HEK293 (cell line): Measurements from ENCODE around the gene CCNJL.

Experiments
- CTCF ChIA-PET: fragments of 350-600 bp; formaldehyde crosslinking; extraction: SDS; loops from one replicate; lab custom pipeline; 2021; ENCODE audit warnings: antibody characterized with exemption; lab: Yijun Ruan, JAX
- POLR2A ChIA-PET: fragments of 300-600 bp; formaldehyde crosslinking; extraction: SDS; loops from one replicate; lab custom pipeline; 2020; ENCODE audit warnings: antibody characterized with exemption, inconsistent platforms; lab: Yijun Ruan, JAX
- H3K27ac ChIP-seq: fragments of 200-500 bp; sonication (Bioruptor generic); 2 replicates; pipeline ENCODE4 v1.5.1; 2014; ENCODE audit warnings: low read depth, low read length, control low read depth, inconsistent platforms; ENCODE audit errors: extremely low read depth
- H3K36me3 ChIP-seq, 2 experiments: fragments of 200-500 bp in 1 of 2; sonication (Bioruptor generic) in 1 of 2; 1 replicate in 1 of 2; 2 replicates in 1 of 2; pipeline ENCODE4 v1.5.1; 2014 to 2017; ENCODE audit warnings: inconsistent platforms in 2 of 2, low read length in 2 of 2; ENCODE audit not compliant: control insufficient read depth in 2 of 2, insufficient read depth in 1 of 2
- H3K4me1 ChIP-seq: fragments of 200-500 bp; sonication (Bioruptor generic); 2 replicates; pipeline ENCODE4 v1.5.1; 2014; ENCODE audit warnings: mild to moderate bottlenecking, low read length, inconsistent platforms; ENCODE audit not compliant: control insufficient read depth, insufficient read depth
- H3K4me3 ChIP-seq: 2 replicates; pipeline ENCODE4 v1.5.1; 2011; ENCODE audit warnings: low read depth, mild to moderate bottlenecking, control low read depth, low read length, moderate library complexity
- H3K9me3 ChIP-seq: fragments of 200-500 bp; sonication (Bioruptor generic); 2 replicates; pipeline ENCODE4 v1.5.1; 2014; ENCODE audit warnings: low read depth, low read length, inconsistent platforms; ENCODE audit not compliant: control insufficient read depth, insufficient read depth
- MEIS1 ChIP-seq: sonication (generic); formaldehyde crosslinking; IDR thresholded peaks from 2 replicates; pipeline ENCODE4 v1.8.1; 2022; ENCODE audit warnings: missing genetic modification reagents, mild to moderate bottlenecking, borderline replicate concordance
- RBAK ChIP-seq: fragments of 450-650 bp; formaldehyde crosslinking; IDR thresholded peaks from 2 replicates; pipeline ENCODE4 v1.5.1; 2016; ENCODE audit warnings: missing biosample characterization, missing genetic modification characterization
- YY1 ChIP-seq: fragments of 450-650 bp; formaldehyde crosslinking; IDR thresholded peaks from 2 replicates; pipeline ENCODE4 v1.5.1; 2018; ENCODE audit warnings: missing biosample characterization, missing genetic modification characterization
- ZBTB11 ChIP-seq: fragments of 450-650 bp; formaldehyde crosslinking; conservative IDR thresholded peaks from 2 replicates; pipeline ENCODE4 v1.5.1; 2016; ENCODE audit warnings: low read depth, missing biosample characterization, missing genetic modification characterization
- ZBTB49 ChIP-seq: fragments of 450-650 bp; formaldehyde crosslinking; IDR thresholded peaks from 2 replicates; pipeline ENCODE4 v1.5.1; 2016; ENCODE audit warnings: missing biosample characterization, missing genetic modification characterization, low read depth
- ZIC2 ChIP-seq: fragments of 450-650 bp; formaldehyde crosslinking; IDR thresholded peaks from 2 replicates; pipeline ENCODE4 v1.5.1; 2016; ENCODE audit warnings: missing biosample characterization, missing genetic modification characterization
- ZNF121 ChIP-seq: fragments of 450-650 bp; formaldehyde crosslinking; IDR thresholded peaks from 2 replicates; pipeline ENCODE4 v1.5.1; 2016; ENCODE audit warnings: missing biosample characterization, missing genetic modification characterization
- ZNF18 ChIP-seq: fragments of 450-650 bp; formaldehyde crosslinking; IDR thresholded peaks from 2 replicates; pipeline ENCODE4 v1.5.1; 2016; ENCODE audit warnings: missing biosample characterization, missing genetic modification characterization
- ZNF266 ChIP-seq: fragments of 450-650 bp; formaldehyde crosslinking; IDR thresholded peaks from 2 replicates; pipeline ENCODE4 v1.5.1; 2016; ENCODE audit warnings: missing biosample characterization, missing genetic modification characterization, low read depth
- ZNF398 ChIP-seq: fragments of 450-650 bp; formaldehyde crosslinking; IDR thresholded peaks from 2 replicates; pipeline ENCODE4 v1.5.1; 2017; ENCODE audit warnings: missing biosample characterization, missing genetic modification characterization
- ZNF571 ChIP-seq: fragments of 450-650 bp; formaldehyde crosslinking; IDR thresholded peaks from 2 replicates; pipeline ENCODE4 v1.5.0; 2017; ENCODE audit warnings: missing biosample characterization, missing genetic modification characterization
- ZNF585B ChIP-seq: fragments of 450-650 bp; formaldehyde crosslinking; IDR thresholded peaks from 2 replicates; pipeline ENCODE4 v1.5.1; 2016; ENCODE audit warnings: missing biosample characterization, missing genetic modification characterization
- ZNF701 ChIP-seq: fragments of 450-650 bp; formaldehyde crosslinking; IDR thresholded peaks from 2 replicates; pipeline ENCODE4 v1.5.1; 2016; ENCODE audit warnings: missing biosample characterization, missing genetic modification characterization
- ZNF707 ChIP-seq: fragments of 450-650 bp; formaldehyde crosslinking; IDR thresholded peaks from 2 replicates; pipeline ENCODE4 v1.5.1; 2016; ENCODE audit warnings: missing biosample characterization, missing genetic modification characterization
- ZNF777 ChIP-seq: fragments of 450-650 bp; formaldehyde crosslinking; IDR thresholded peaks from 2 replicates; pipeline ENCODE4 v1.5.1; 2017; ENCODE audit warnings: missing biosample characterization, missing genetic modification characterization, borderline replicate concordance
- ZNF791 ChIP-seq: fragments of 450-650 bp; formaldehyde crosslinking; IDR thresholded peaks from 2 replicates; pipeline ENCODE4 v1.5.1; 2016; ENCODE audit warnings: missing biosample characterization, missing genetic modification characterization
- ZNF837 ChIP-seq: fragments of 450-650 bp; formaldehyde crosslinking; IDR thresholded peaks from 2 replicates; pipeline ENCODE4 v1.5.1; 2016; ENCODE audit warnings: missing biosample characterization, missing genetic modification characterization
- ZSCAN23 ChIP-seq: fragments of 450-650 bp; formaldehyde crosslinking; IDR thresholded peaks from 2 replicates; pipeline ENCODE4 v1.5.1; 2016; ENCODE audit warnings: missing biosample characterization, missing genetic modification characterization

The CCNJL gene

GRCh38 chr5:160349249-160349934 lies 37.0 kb upstream of the CCNJL start (continued):
- TF ChIP-seq MEIS1 = no peak

- ChIA-PET CTCF (interaction anchor here (0.7 to 1.4 kb wide), 5 partner anchors 43 to 328 kb away, joined by 3 to 6 read pairs (median 4); no protein-coding TSS in a partner anchor), POLR2A (no interaction called here)
- H3K9me3 ChIP-seq = no peaks in the 10 kb centered on the region
- H3K36me3 ChIP-seq = no peaks in the 10 kb centered on the region
- H3K27ac ChIP-seq = no peak overlapping the region
- no peaks in the 10 kb centered on the region for H3K4me1 ChIP-seq
- H3K4me3 ChIP-seq = no peak overlapping the region
- TF ChIP-seq ZNF707 (tag by site-specific recombination) = no peak
- no peak for TF ChIP-seq ZNF585B
- TF ChIP-seq RBAK = no peak
- no peak for TF ChIP-seq ZBTB49 (tag by site-specific recombination)
- TF ChIP-seq ZSCAN23 (tag by site-specific recombination) = no peak
- no peak for TF ChIP-seq ZBTB11 (tag by site-specific recombination)
- TF ChIP-seq ZNF791 (tag by site-specific recombination) = no peak
- no peak for TF ChIP-seq YY1 (tag by site-specific recombination)
- TF ChIP-seq ZNF571 = no peak
- no peak for TF ChIP-seq ZNF777
- no peak for TF ChIP-seq ZNF121 (tag by site-specific recombination)
- TF ChIP-seq ZNF701 (tag by site-specific recombination) = no peak
- no peak for TF ChIP-seq ZNF18 (tag by site-specific recombination)
- no peak for TF ChIP-seq ZNF837 (tag by site-specific recombination)
- no peak for TF ChIP-seq ZIC2 (tag by site-specific recombination)
- TF ChIP-seq ZNF266 (tag by site-specific recombination) = no peak
- no peak for TF ChIP-seq ZNF398 (tag by site-specific recombination)
Measured at GRCh38 chr5:160348080-160348479, 35.7 kb upstream of the CCNJL start.
